T-helper 22 cell (primary cell): Measurements from ENCODE around the gene MAML3.
A peak's percentile ranks its signal among the peaks of the same experiment; 100 is the strongest.

Source experiments
- DNase-seq: peaks from one replicate; pipeline ENCODE4 v3.0.0-alpha.2; 2020; ENCODE audit warnings: low read depth

Gene MAML3

GRCh38 chr4:140099983-140100382 is 54.0 kb downstream of the MAML3 start:
- peak; percentile 17 for DNase-seq

- no peak for DNase-seq
These were observed 55.4 kb downstream of the MAML3 start for GRCh38 chr4:140098455-140099160.

GRCh38 chr4:140097572-140097971 is 56.4 kb downstream of the MAML3 start:
- no peak for DNase-seq

- DNase-seq = no peak
These were observed 57.1 kb downstream of the MAML3 start for GRCh38 chr4:140096921-140097320.

GRCh38 chr4:140096483-140096861 is 57.5 kb downstream of the MAML3 start:
- no peak for DNase-seq

- peak; percentile 61 for DNase-seq
These were observed 58.1 kb downstream of the MAML3 start for GRCh38 chr4:140095694-140096482.

GRCh38 chr4:140094438-140095420 is 59.3 kb downstream of the MAML3 start:
- peak; percentile 38 for DNase-seq

- no peak for DNase-seq
These were observed 61.7 kb downstream of the MAML3 start for GRCh38 chr4:140092094-140092851.

GRCh38 chr4:140091305-140091704 is 62.7 kb downstream of the MAML3 start:
- DNase-seq = no peak

- DNase-seq = no peak
These were observed 63.7 kb downstream of the MAML3 start for GRCh38 chr4:140090215-140090731.

- no peak for DNase-seq
These were observed 64.8 kb downstream of the MAML3 start for GRCh38 chr4:140089216-140089615.

GRCh38 chr4:140088323-140088967 is 65.5 kb downstream of the MAML3 start:
- no peak for DNase-seq

GRCh38 chr4:140085881-140086280 is 68.1 kb downstream of the MAML3 start:
- DNase-seq = no peak

- no peak for DNase-seq
These were observed 68.8 kb downstream of the MAML3 start for GRCh38 chr4:140085062-140085622.

GRCh38 chr4:140084385-140084784 is 69.6 kb downstream of the MAML3 start:
- no peak for DNase-seq

GRCh38 chr4:140082391-140082755 is 71.6 kb downstream of the MAML3 start:
- no peak for DNase-seq

GRCh38 chr4:140081641-140082390 is 72.2 kb downstream of the MAML3 start:
- no peak for DNase-seq

- DNase-seq = no peak
These were observed 73.1 kb downstream of the MAML3 start for GRCh38 chr4:140080883-140081282.

GRCh38 chr4:140078366-140078765 is 75.6 kb downstream of the MAML3 start:
- DNase-seq = no peak

GRCh38 chr4:140076307-140076706 is 77.7 kb downstream of the MAML3 start:
- no peak for DNase-seq
